ENCODE results near the gene PCA3. TPM values are rescaled to one million over a fixed set of nuclear protein-coding genes. Genes with fewer than 3 reads are reported as not detected.

PCA3 gene
- polyA plus RNA-seq, 2 of the 4 experiments (the other 2 are of a cell fraction) = not detected

DNA sequence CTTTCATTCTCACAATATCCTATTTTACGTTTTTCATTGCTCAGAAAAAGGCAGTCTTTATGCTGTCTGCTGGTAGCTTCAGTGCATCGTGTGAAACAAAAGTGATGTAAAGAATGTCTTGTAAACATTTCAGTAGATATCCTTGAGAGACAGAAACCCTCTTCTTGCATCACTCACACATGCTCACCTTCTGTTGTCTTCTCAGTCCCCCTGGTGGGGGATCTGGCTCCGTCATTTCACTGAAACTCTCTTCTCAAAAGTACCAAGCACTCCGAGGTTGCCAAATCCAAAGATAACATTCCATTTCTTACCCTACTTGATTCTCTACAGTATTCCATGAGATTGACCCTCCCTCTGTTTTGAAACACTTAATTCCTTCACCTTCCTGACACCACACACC is 46.1 kb upstream of the PCA3 start:
- Histone ChIP-seq H3K4me2 (no peak overlapping the region), H3K4me1 (no peaks in the 10 kb centered on the region), H3K27ac (no peak overlapping the region), H3K4me3 (no peak overlapping the region), H3K9me3 (no peaks in the 10 kb centered on the region)
- FAIRE-seq (no peak), ATAC-seq (peak; percentile 33 to 45; a peak in 1 of 6 replicates), DNase-seq (ENCODE audit: low read depth in 1 of 2, low spot score in 1 of 2) (no peak)
- no peak for TF ChIP-seq EHF (CRISPR knock-in tag; IDR thresholded peaks at IDR 0.05)
- TF ChIP-seq, protein P1, sequence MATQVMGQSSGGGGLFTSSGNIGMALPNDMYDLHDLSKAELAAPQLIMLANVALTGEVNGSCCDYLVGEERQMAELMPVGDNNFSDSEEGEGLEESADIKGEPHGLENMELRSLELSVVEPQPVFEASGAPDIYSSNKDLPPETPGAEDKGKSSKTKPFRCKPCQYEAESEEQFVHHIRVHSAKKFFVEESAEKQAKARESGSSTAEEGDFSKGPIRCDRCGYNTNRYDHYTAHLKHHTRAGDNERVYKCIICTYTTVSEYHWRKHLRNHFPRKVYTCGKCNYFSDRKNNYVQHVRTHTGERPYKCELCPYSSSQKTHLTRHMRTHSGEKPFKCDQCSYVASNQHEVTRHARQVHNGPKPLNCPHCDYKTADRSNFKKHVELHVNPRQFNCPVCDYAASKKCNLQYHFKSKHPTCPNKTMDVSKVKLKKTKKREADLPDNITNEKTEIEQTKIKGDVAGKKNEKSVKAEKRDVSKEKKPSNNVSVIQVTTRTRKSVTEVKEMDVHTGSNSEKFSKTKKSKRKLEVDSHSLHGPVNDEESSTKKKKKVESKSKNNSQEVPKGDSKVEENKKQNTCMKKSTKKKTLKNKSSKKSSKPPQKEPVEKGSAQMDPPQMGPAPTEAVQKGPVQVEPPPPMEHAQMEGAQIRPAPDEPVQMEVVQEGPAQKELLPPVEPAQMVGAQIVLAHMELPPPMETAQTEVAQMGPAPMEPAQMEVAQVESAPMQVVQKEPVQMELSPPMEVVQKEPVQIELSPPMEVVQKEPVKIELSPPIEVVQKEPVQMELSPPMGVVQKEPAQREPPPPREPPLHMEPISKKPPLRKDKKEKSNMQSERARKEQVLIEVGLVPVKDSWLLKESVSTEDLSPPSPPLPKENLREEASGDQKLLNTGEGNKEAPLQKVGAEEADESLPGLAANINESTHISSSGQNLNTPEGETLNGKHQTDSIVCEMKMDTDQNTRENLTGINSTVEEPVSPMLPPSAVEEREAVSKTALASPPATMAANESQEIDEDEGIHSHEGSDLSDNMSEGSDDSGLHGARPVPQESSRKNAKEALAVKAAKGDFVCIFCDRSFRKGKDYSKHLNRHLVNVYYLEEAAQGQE (IDR thresholded peaks at IDR 0.05) = no peak
- WGBS (ENCODE audit: missing lambda C conversion rate) = 35% methylated on average over 4 of the region's 4 CpGs
- CTCF ChIA-PET = interaction anchor here (3.7 kb wide), 1 partner anchor 13 kb away, joined by 18 read pairs; no protein-coding TSS in a partner anchor
- POLR2A ChIA-PET = no interaction called here

DNA sequence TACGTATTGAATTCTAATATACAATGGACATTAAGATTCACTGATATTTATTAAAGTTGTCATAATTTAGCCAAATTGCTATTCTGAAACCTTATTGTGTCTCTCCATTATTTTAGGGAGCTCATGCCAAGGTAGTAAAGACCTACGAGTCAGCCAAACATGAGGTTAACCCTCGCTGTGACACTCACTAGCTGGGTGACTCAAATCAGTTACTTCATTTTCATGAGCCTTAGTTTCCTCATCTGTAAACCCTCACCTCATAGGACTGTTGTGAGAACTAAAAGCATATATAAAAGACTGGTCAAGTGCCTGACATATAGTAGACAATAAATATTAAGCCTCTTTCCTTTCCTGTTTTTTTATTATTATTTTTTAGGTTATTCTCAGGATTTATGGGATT is 44.0 kb upstream of the PCA3 start:
- no peak for ATAC-seq
- POLR2A ChIA-PET = no interaction called here
- no peaks in the 10 kb centered on the region for H3K4me1 ChIP-seq
- H3K4me2 ChIP-seq = no peak overlapping the region
- CTCF ChIA-PET = interaction anchor here (3.7 kb wide), 1 partner anchor 15 kb away, joined by 18 read pairs; no protein-coding TSS in a partner anchor
- no peak for TF ChIP-seq BHLHE40 (IDR thresholded peaks at IDR 0.05; ENCODE audit: low read depth, low read length)
- TF ChIP-seq FOSB (CRISPR knock-in tag; IDR thresholded peaks at IDR 0.05) = no peak
- TF ChIP-seq ZNF302 (CRISPR knock-in tag; IDR thresholded peaks at IDR 0.05) = no peak
- TF ChIP-seq, protein P2, sequence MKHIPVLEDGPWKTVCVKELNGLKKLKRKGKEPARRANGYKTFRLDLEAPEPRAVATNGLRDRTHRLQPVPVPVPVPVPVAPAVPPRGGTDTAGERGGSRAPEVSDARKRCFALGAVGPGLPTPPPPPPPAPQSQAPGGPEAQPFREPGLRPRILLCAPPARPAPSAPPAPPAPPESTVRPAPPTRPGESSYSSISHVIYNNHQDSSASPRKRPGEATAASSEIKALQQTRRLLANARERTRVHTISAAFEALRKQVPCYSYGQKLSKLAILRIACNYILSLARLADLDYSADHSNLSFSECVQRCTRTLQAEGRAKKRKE (CRISPR knock-in tag; IDR thresholded peaks at IDR 0.05; ENCODE audit: low read depth) = no peak
- TF ChIP-seq EHMT2 (IDR thresholded peaks at IDR 0.05; ENCODE audit: low read depth) = no peak
- no peak for TF ChIP-seq ZSCAN20 (CRISPR knock-in tag; IDR thresholded peaks at IDR 0.05)
- no peak for TF ChIP-seq NFE2L2 (conservative IDR thresholded peaks at IDR 0.05; ENCODE audit: low read length)
- no peak for TF ChIP-seq NR3C1 (IDR thresholded peaks at IDR 0.05)
- no peak for TF ChIP-seq CEBPB (IDR thresholded peaks at IDR 0.05)
- no peak for TF ChIP-seq HOXB5 (CRISPR knock-in tag; IDR thresholded peaks at IDR 0.05)
- TF ChIP-seq HOXA7 (CRISPR knock-in tag; IDR thresholded peaks at IDR 0.05) = no peak
- TF ChIP-seq, protein P3, sequence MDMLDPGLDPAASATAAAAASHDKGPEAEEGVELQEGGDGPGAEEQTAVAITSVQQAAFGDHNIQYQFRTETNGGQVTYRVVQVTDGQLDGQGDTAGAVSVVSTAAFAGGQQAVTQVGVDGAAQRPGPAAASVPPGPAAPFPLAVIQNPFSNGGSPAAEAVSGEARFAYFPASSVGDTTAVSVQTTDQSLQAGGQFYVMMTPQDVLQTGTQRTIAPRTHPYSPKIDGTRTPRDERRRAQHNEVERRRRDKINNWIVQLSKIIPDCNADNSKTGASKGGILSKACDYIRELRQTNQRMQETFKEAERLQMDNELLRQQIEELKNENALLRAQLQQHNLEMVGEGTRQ (IDR thresholded peaks at IDR 0.05) = no peak
- no peak for TF ChIP-seq EP300 (IDR thresholded peaks at IDR 0.05)
- TF ChIP-seq RAD21 (conservative IDR thresholded peaks at IDR 0.05 in 1 of 2, IDR thresholded peaks at IDR 0.05 in 1 of 2) = no peak
- no peak for FAIRE-seq
- 5% methylated on average over 3 of the region's 3 CpGs for WGBS (ENCODE audit: missing lambda C conversion rate)
- H3K4me3 ChIP-seq = no peak overlapping the region
- H3K27ac ChIP-seq = no peak overlapping the region
- no peaks in the 10 kb centered on the region for H3K9me3 ChIP-seq
- no peak for DNase-seq (ENCODE audit: low read depth in 1 of 2, low spot score in 1 of 2)

DNA sequence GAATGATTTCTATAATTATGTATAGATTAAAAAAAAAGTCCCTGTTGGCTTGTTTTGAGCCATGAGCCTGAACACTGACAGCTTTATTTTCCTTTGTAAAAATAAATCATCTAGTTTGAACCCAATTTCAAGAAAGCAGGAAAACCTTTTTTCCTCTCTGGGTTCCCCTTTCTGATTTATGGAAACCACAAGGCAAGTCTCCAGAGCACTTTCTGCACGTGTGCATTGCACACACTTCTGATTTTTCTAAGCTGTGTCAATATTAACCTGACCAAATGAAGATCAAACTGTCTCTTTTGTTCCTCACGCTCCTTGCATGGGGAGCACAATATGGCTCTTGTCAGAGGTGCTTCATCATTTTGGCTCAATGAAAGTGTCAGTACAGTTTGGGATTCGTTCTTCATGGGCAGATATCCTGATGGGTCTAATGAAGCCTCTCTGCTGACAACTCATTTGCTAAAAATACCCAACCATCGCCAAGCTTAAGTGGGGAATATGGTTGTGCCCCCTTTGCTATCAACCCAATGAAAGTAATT is 39.2 kb upstream of the PCA3 start:
- ChIA-PET CTCF (interaction anchor here (0.5 to 1.5 kb wide), 2 partner anchors 10 to 19 kb away, joined by 3 to 4 read pairs; no protein-coding TSS in a partner anchor), POLR2A (no interaction called here)
- ATAC-seq = no peak
- TF ChIP-seq HEYL (CRISPR knock-in tag; IDR thresholded peaks at IDR 0.05) = no peak
- TF ChIP-seq, protein P4, sequence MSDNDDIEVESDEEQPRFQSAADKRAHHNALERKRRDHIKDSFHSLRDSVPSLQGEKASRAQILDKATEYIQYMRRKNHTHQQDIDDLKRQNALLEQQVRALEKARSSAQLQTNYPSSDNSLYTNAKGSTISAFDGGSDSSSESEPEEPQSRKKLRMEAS (IDR thresholded peaks at IDR 0.05) = no peak
- no peak for TF ChIP-seq HOXB5 (CRISPR knock-in tag; IDR thresholded peaks at IDR 0.05)
- no peak for TF ChIP-seq RCOR1 (IDR thresholded peaks at IDR 0.05; ENCODE audit: low read depth, low read length)
- no peak for TF ChIP-seq CHD4 (IDR thresholded peaks at IDR 0.05; ENCODE audit: borderline replicate concordance)
- TF ChIP-seq, protein P5, sequence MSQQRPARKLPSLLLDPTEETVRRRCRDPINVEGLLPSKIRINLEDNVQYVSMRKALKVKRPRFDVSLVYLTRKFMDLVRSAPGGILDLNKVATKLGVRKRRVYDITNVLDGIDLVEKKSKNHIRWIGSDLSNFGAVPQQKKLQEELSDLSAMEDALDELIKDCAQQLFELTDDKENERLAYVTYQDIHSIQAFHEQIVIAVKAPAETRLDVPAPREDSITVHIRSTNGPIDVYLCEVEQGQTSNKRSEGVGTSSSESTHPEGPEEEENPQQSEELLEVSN (IDR thresholded peaks at IDR 0.05; ENCODE audit: borderline replicate concordance, low read depth) = no peak
- TF ChIP-seq MAZ (IDR thresholded peaks at IDR 0.05; ENCODE audit: borderline replicate concordance, low read depth, low read length) = no peak
- no peak for TF ChIP-seq KDM5A (IDR thresholded peaks at IDR 0.05)
- no peak for TF ChIP-seq FOXS1 (CRISPR knock-in tag; IDR thresholded peaks at IDR 0.05)
- no peak for TF ChIP-seq SMC3 (IDR thresholded peaks at IDR 0.05)
- TF ChIP-seq, protein P6, sequence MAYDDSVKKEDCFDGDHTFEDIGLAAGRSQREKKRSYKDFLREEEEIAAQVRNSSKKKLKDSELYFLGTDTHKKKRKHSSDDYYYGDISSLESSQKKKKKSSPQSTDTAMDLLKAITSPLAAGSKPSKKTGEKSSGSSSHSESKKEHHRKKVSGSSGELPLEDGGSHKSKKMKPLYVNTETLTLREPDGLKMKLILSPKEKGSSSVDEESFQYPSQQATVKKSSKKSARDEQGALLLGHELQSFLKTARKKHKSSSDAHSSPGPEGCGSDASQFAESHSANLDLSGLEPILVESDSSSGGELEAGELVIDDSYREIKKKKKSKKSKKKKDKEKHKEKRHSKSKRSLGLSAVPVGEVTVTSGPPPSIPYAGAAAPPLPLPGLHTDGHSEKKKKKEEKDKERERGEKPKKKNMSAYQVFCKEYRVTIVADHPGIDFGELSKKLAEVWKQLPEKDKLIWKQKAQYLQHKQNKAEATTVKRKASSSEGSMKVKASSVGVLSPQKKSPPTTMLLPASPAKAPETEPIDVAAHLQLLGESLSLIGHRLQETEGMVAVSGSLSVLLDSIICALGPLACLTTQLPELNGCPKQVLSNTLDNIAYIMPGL (CRISPR knock-in tag; IDR thresholded peaks at IDR 0.05; ENCODE audit: borderline replicate concordance) = no peak
- TF ChIP-seq HOXA7 (CRISPR knock-in tag; IDR thresholded peaks at IDR 0.05) = no peak
- no peak for TF ChIP-seq POLR2AphosphoS2 (conservative IDR thresholded peaks at IDR 0.05; ENCODE audit: low read length)
- no peak for TF ChIP-seq ZNF302 (CRISPR knock-in tag; IDR thresholded peaks at IDR 0.05)
- Histone ChIP-seq H3K27ac (no peak overlapping the region), H3K4me1 (no peaks in the 10 kb centered on the region), H3K4me3 (no peak overlapping the region), H3K4me2 (no peak overlapping the region), H3K9me3 (no peaks in the 10 kb centered on the region)
- 1% methylated on average over 4 of the region's 4 CpGs for WGBS (ENCODE audit: missing lambda C conversion rate)
- no peak for DNase-seq (ENCODE audit: low read depth in 1 of 2, low spot score in 1 of 2)
- no peak for FAIRE-seq
